Upper lobe of left lung (tissue), 4 donors: ENCODE results near the gene LARP7.

Experiments
- CTCF ChIP-seq, 6 experiments: fragments of 450-650 bp in 4 of 6; fragments of 200-600 bp in 2 of 6; sonication (generic) in 2 of 6; IDR thresholded peaks; one replicate each; pipeline ENCODE4 v1.5.1; 2016 to 2019; ENCODE audit warnings: antibody characterized with exemption in 6 of 6
- EP300 ChIP-seq, 4 donors: sonication (generic); formaldehyde crosslinking; IDR thresholded peaks; one replicate each; pipeline ENCODE4 v1.5.1; 2017; ENCODE audit warnings: antibody characterized with exemption in 4 of 4, control low read depth in 2 of 4
- POLR2A ChIP-seq, 4 donors: fragments of 450-650 bp; IDR thresholded peaks; one replicate each; pipeline ENCODE4 v1.5.1; 2016 to 2017; ENCODE audit warnings: antibody characterized with exemption in 4 of 4, mild to moderate bottlenecking in 2 of 4
- POLR2AphosphoS5 ChIP-seq, 2 donors: sonication (generic); formaldehyde crosslinking; IDR thresholded peaks; one replicate each; pipeline ENCODE4 v1.5.1; 2017; ENCODE audit warnings: antibody characterized with exemption in 2 of 2

- TF ChIP-seq CTCF (IDR thresholded peaks at IDR 0.05) (no peak), EP300 (IDR thresholded peaks at IDR 0.05) (no peak), POLR2A (IDR thresholded peaks at IDR 0.05) (no peak), POLR2AphosphoS5 (IDR thresholded peaks at IDR 0.05) (no peak)
Measured at GRCh38 chr4:112664611-112665010, 27.7 kb downstream of the LARP7 start.
